SU-DHL-6 (cell line): ENCODE measurements around the gene NCOA3.

Experiments
- H2AFZ ChIP-seq: fragments of 200-600 bp; sonication (generic); 2 replicates; pipeline ENCODE4 v1.6.1; 2014; ENCODE audit warnings: low read depth, mild to moderate bottlenecking, moderate library complexity, mixed read lengths, antibody characterized with exemption, low read length; ENCODE audit not compliant: severe bottlenecking
- H3F3A ChIP-seq: fragments of 200-600 bp; shearing (Covaris generic); 2 replicates; pipeline ENCODE4 v1.6.0; 2016; ENCODE audit warnings: antibody characterized with exemption, mild to moderate bottlenecking; ENCODE audit not compliant: insufficient read depth
- H3K27ac ChIP-seq: fragments of 200-600 bp; sonication (generic); 2 replicates; pipeline ENCODE4 v1.5.1; 2016; ENCODE audit warnings: low read depth, mild to moderate bottlenecking, low read length, moderate library complexity, mixed read lengths
- H3K27me3 ChIP-seq: fragments of 200-600 bp; sonication (generic), shearing (Covaris generic); 2 replicates; pipeline ENCODE4 v1.6.0; 2014; ENCODE audit warnings: mild to moderate bottlenecking, low read length
- H3K36me3 ChIP-seq: fragments of 200-600 bp; sonication (generic); 2 replicates; pipeline ENCODE4 v1.6.1; 2014; ENCODE audit warnings: mild to moderate bottlenecking, low read length, mixed read lengths
- H3K4me2 ChIP-seq: fragments of 300-600, 200-600 bp; shearing (Covaris generic), sonication (generic); 2 replicates; pipeline ENCODE4 v1.6.0; 2014; ENCODE audit warnings: low read length, low read depth, mild to moderate bottlenecking; ENCODE audit not compliant: poor library complexity, severe bottlenecking
- H3K4me3 ChIP-seq: fragments of 200-600 bp; sonication (generic); 2 replicates; pipeline ENCODE4 v1.5.1; 2014; ENCODE audit warnings: antibody characterized with exemption, low read length, mild to moderate bottlenecking, mixed read lengths; ENCODE audit not compliant: insufficient read depth, poor library complexity, severe bottlenecking
- H3K79me2 ChIP-seq: fragments of 200-600 bp; sonication (generic); 2 replicates; pipeline ENCODE4 v1.6.1; 2014; ENCODE audit warnings: mild to moderate bottlenecking, low read length, moderate library complexity; ENCODE audit not compliant: insufficient read depth
- H3K9ac ChIP-seq: fragments of 200-600 bp; sonication (generic); 2 replicates; pipeline ENCODE4 v1.7.0; 2014; ENCODE audit warnings: mild to moderate bottlenecking, low read length
- H3K9me2 ChIP-seq: fragments of 200-600 bp; sonication (generic); replicated peaks from 2 replicates; pipeline ENCODE4 v1.6.1; 2014; ENCODE audit warnings: low read length; ENCODE audit not compliant: insufficient read depth
- H3K9me3 ChIP-seq: fragments of 200-600 bp; sonication (generic); 2 replicates; pipeline ENCODE4 v1.6.1; 2014; ENCODE audit warnings: low read length, mixed read lengths; ENCODE audit not compliant: insufficient read depth
- H4K20me1 ChIP-seq: fragments of 200-600 bp; sonication (generic); 2 replicates; pipeline ENCODE4 v1.6.1; 2014; ENCODE audit warnings: low read depth, mild to moderate bottlenecking, antibody characterized with exemption, low read length, moderate library complexity, mixed read lengths
- CTCF ChIP-seq: fragments of 200-600 bp; sonication (generic); IDR thresholded peaks from one replicate; pipeline ENCODE4 v1.5.1; 2017; ENCODE audit warnings: antibody characterized with exemption, mild to moderate bottlenecking, low read length, moderate library complexity; ENCODE audit not compliant: insufficient read depth, poor library complexity, severe bottlenecking
- EZH2phosphoT487 ChIP-seq: fragments of 200-600 bp; sonication (generic), shearing (Covaris generic); conservative IDR thresholded peaks from 2 replicates; pipeline ENCODE4 v1.6.1; 2018; ENCODE audit warnings: mild to moderate bottlenecking, antibody characterized with exemption, low read length, moderate library complexity, mixed read lengths

The NCOA3 gene

GRCh38 chr20:47672886-47673670, 171.4 kb downstream of the NCOA3 start:
- H3K27me3 ChIP-seq = no peaks in the 10 kb centered on the region
- no peaks in the 10 kb centered on the region for H3K9me3 ChIP-seq
- H4K20me1 ChIP-seq = no peaks in the 10 kb centered on the region
- no peak overlapping the region for H3K27ac ChIP-seq
- peaks cover under 1% of the 10 kb centered on the region for H3F3A ChIP-seq
- H3K36me3 ChIP-seq = no peaks in the 10 kb centered on the region
- no peak overlapping the region for H3K4me2 ChIP-seq
- H3K4me3 ChIP-seq = no peak overlapping the region
- no peaks in the 10 kb centered on the region for H3K9me2 ChIP-seq
- no peak overlapping the region for H2AFZ ChIP-seq
- H3K79me2 ChIP-seq = no peaks in the 10 kb centered on the region
- TF ChIP-seq CTCF (no peak), EZH2phosphoT487 (no peak)
- H3K9ac ChIP-seq = no peak overlapping the region

GRCh38 chr20:47673671-47673955, 171.9 kb downstream of the NCOA3 start:
- H3K4me2 ChIP-seq = no peak overlapping the region
- no peaks in the 10 kb centered on the region for H4K20me1 ChIP-seq
- no peaks in the 10 kb centered on the region for H3K9me3 ChIP-seq
- no peaks in the 10 kb centered on the region for H3K36me3 ChIP-seq
- no peak overlapping the region for H3K9ac ChIP-seq
- H3K27me3 ChIP-seq = no peaks in the 10 kb centered on the region
- H3F3A ChIP-seq = no peaks in the 10 kb centered on the region; the same call in 1 of the 2 replicates
- no peaks in the 10 kb centered on the region for H3K79me2 ChIP-seq
- TF ChIP-seq EZH2phosphoT487 (no peak), CTCF (no peak)
- no peak overlapping the region for H3K27ac ChIP-seq
- H3K9me2 ChIP-seq = no peaks in the 10 kb centered on the region
- no peak overlapping the region for H3K4me3 ChIP-seq
- H2AFZ ChIP-seq = no peak overlapping the region

GRCh38 chr20:47674145-47674544, 172.5 kb downstream of the NCOA3 start:
- Histone ChIP-seq H3K9me2 (no peaks in the 10 kb centered on the region), H3F3A (no peaks in the 10 kb centered on the region; the same call in 1 of the 2 replicates), H3K9me3 (no peaks in the 10 kb centered on the region), H3K4me2 (no peak overlapping the region), H3K27me3 (no peaks in the 10 kb centered on the region), H3K9ac (no peak overlapping the region), H3K4me3 (no peak overlapping the region), H3K79me2 (no peaks in the 10 kb centered on the region), H4K20me1 (no peaks in the 10 kb centered on the region), H3K27ac (no peak overlapping the region), H2AFZ (no peak overlapping the region), H3K36me3 (no peaks in the 10 kb centered on the region)
- TF ChIP-seq CTCF (no peak), EZH2phosphoT487 (no peak)
